HG02970 (cell line): ENCODE data around the gene ADAM17.
"Not testable (repeated sequence)": the region's sequence is repeated elsewhere in the genome, so short reads cannot be mapped to it uniquely, and the experiment has no call there.

Experiments
- ATAC-seq: cut with Tn5 transposase; IDR thresholded peaks from one replicate; pipeline ENCODE4 v1.9.1; 2021; ENCODE audit warnings: mild to moderate bottlenecking, moderate library complexity, moderate number of reproducible peaks; ENCODE audit not compliant: unreplicated experiment, low FRiP score

ADAM17 gene

GRCh38 chr2:9527995-9528787 is 27.4 kb downstream of the ADAM17 start:
- ATAC-seq: no peak

GRCh38 chr2:9525266-9525665 is 30.4 kb downstream of the ADAM17 start:
- no peak for ATAC-seq

GRCh38 chr2:9524291-9524690 is 31.3 kb downstream of the ADAM17 start:
- no peak for ATAC-seq

- ATAC-seq: no peak
Observed at GRCh38 chr2:9519250-9519649, 36.4 kb downstream of the ADAM17 start.

GRCh38 chr2:9518780-9519179 is 36.9 kb downstream of the ADAM17 start:
- no peak for ATAC-seq

- ATAC-seq: no peak
Observed at GRCh38 chr2:9518163-9518562, 37.5 kb downstream of the ADAM17 start.

- ATAC-seq: no peak
Observed at GRCh38 chr2:9517118-9517782, 38.4 kb downstream of the ADAM17 start.

GRCh38 chr2:9513946-9514345 is 41.7 kb downstream of the ADAM17 start:
- ATAC-seq: not testable (repeated sequence)

- no peak for ATAC-seq
Observed at GRCh38 chr2:9508931-9509330, 46.7 kb downstream of the ADAM17 start.

GRCh38 chr2:9498210-9498609 is 57.4 kb downstream of the ADAM17 start:
- no peak for ATAC-seq

- no peak for ATAC-seq
Observed at GRCh38 chr2:9497017-9497416, 58.6 kb downstream of the ADAM17 start.

GRCh38 chr2:9494081-9494480 is 61.5 kb downstream of the ADAM17 start:
- no peak for ATAC-seq

GRCh38 chr2:9493478-9493877 is 62.2 kb downstream of the ADAM17 start:
- ATAC-seq: no peak

- ATAC-seq: no peak
Observed at GRCh38 chr2:9492927-9493326, 62.7 kb downstream of the ADAM17 start.

GRCh38 chr2:9490789-9491188 is 64.8 kb downstream of the ADAM17 start:
- no peak for ATAC-seq

- ATAC-seq: no peak
Observed at GRCh38 chr2:9488583-9489547, 66.8 kb downstream of the ADAM17 start.

GRCh38 chr2:9484533-9484932 is 71.1 kb downstream of the ADAM17 start:
- no peak for ATAC-seq

GRCh38 chr2:9483107-9483506 is 72.5 kb downstream of the ADAM17 start:
- no peak for ATAC-seq

GRCh38 chr2:9480157-9480556 is 75.5 kb downstream of the ADAM17 start:
- ATAC-seq: no peak

- ATAC-seq: no peak
Observed at GRCh38 chr2:9478526-9478925, 77.1 kb downstream of the ADAM17 start.

GRCh38 chr2:9477914-9478313 is 77.7 kb downstream of the ADAM17 start:
- no peak for ATAC-seq
